Activated CD8-positive, alpha-beta T cell treated with anti-CD3 and anti-CD28 coated beads for 36 hours (primary cell): ENCODE data around the gene BRPF1. TPM values are rescaled to one million over a fixed set of nuclear protein-coding genes. Genes with fewer than 3 reads are reported as not detected.

Experiments
- ATAC-seq: fragments of 200-7000 bp; cut with Tn5 transposase; one replicate; pipeline ENCODE4 v1.10.0; 2021; ENCODE audit warnings: mild to moderate bottlenecking, moderate library complexity
- CTCF ChIA-PET: fragments of 350-600 bp; sonication (Branson Sonifier 250); formaldehyde crosslinking; loops from one replicate; lab custom pipeline; 2021; ENCODE audit warnings: antibody characterized with exemption; lab: Charles Lee
- POLR2A ChIA-PET: fragments of 350-600 bp; sonication (Branson Sonifier 250); formaldehyde crosslinking; loops from one replicate; lab custom pipeline; 2021; ENCODE audit warnings: antibody characterized with exemption; lab: Charles Lee
- DNase-seq: peaks from one replicate; pipeline ENCODE4 v3.0.0-alpha.2; 2020
- H3K27ac Mint-ChIP-seq: one replicate; pipeline ENCODE4 v1.8.0; 2021; ENCODE audit warnings: mild to moderate bottlenecking, mixed read lengths
- H3K27me3 Mint-ChIP-seq: one replicate; pipeline ENCODE4 v1.8.0; 2021; ENCODE audit warnings: mixed read lengths
- H3K36me3 Mint-ChIP-seq: one replicate; pipeline ENCODE4 v1.8.0; 2021; ENCODE audit warnings: low read depth, mixed read lengths
- H3K4me1 Mint-ChIP-seq: one replicate; pipeline ENCODE4 v1.8.0; 2021; ENCODE audit warnings: low read depth, mixed read lengths
- H3K4me3 Mint-ChIP-seq: one replicate; pipeline ENCODE4 v1.8.0; 2021; ENCODE audit warnings: mild to moderate bottlenecking, moderate library complexity, mixed read lengths
- H3K9me3 Mint-ChIP-seq: one replicate; pipeline ENCODE4 v1.8.0; 2021; ENCODE audit warnings: mixed read lengths
- intact Hi-C: fragments of 100-400 bp; cut with micrococcal nuclease; formaldehyde crosslinking; loops from one replicate; pipeline ENCODE4 v1.10.0; 2022
- total RNA-seq, 2 experiments: library from RNA; stranded (reverse); gene quantifications; one replicate each; pipeline ENCODE4 v1.2.3, GENCODE V29; 2021
- TF ChIP-seq, protein P1 (sequence below): fragments of 200-600 bp; IDR thresholded peaks from one replicate; pipeline ENCODE4 v1.8.0; 2022; ENCODE audit warnings: antibody characterized with exemption, mild to moderate bottlenecking

Gene BRPF1
- total RNA-seq, 2 experiments from 2014 or later: 28.2 to 32.3 TPM

DNA sequence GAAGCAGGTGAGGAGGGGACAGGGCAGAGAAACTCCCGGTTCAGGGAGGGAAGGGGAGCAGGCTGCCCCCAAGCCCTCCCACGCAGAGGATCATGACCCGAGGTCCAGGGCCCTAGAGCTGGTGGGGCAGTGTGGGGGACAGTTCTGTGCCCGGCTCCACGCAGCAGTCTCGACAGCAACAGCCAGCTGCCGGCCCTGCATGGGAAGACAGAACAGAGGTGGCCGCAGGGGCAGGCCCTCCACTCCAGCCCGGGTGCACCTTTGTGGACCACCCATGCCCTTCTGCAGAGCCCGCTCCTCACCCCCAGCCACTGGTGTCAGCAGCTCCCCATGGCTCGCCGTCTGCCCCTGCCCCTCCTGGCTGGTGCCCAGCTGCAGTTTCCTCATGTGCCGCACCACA is 25.9 kb downstream of the BRPF1 start:
- Mint-ChIP-seq H3K27me3 (no peaks in the 10 kb centered on the region), H3K9me3 (no peaks in the 10 kb centered on the region), H3K4me1 (peaks cover 14% of the 10 kb centered on the region), H3K36me3 (peaks cover 58% of the 10 kb centered on the region), H3K4me3 (no peak overlapping the region), H3K27ac (no peak overlapping the region)
- TF ChIP-seq, protein P1, sequence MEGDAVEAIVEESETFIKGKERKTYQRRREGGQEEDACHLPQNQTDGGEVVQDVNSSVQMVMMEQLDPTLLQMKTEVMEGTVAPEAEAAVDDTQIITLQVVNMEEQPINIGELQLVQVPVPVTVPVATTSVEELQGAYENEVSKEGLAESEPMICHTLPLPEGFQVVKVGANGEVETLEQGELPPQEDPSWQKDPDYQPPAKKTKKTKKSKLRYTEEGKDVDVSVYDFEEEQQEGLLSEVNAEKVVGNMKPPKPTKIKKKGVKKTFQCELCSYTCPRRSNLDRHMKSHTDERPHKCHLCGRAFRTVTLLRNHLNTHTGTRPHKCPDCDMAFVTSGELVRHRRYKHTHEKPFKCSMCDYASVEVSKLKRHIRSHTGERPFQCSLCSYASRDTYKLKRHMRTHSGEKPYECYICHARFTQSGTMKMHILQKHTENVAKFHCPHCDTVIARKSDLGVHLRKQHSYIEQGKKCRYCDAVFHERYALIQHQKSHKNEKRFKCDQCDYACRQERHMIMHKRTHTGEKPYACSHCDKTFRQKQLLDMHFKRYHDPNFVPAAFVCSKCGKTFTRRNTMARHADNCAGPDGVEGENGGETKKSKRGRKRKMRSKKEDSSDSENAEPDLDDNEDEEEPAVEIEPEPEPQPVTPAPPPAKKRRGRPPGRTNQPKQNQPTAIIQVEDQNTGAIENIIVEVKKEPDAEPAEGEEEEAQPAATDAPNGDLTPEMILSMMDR: no peak
- intact Hi-C loops: no loop called here
- ChIA-PET CTCF (no interaction called here), POLR2A (no interaction called here)
- DNase-seq: no peak
- ATAC-seq: no peak

DNA sequence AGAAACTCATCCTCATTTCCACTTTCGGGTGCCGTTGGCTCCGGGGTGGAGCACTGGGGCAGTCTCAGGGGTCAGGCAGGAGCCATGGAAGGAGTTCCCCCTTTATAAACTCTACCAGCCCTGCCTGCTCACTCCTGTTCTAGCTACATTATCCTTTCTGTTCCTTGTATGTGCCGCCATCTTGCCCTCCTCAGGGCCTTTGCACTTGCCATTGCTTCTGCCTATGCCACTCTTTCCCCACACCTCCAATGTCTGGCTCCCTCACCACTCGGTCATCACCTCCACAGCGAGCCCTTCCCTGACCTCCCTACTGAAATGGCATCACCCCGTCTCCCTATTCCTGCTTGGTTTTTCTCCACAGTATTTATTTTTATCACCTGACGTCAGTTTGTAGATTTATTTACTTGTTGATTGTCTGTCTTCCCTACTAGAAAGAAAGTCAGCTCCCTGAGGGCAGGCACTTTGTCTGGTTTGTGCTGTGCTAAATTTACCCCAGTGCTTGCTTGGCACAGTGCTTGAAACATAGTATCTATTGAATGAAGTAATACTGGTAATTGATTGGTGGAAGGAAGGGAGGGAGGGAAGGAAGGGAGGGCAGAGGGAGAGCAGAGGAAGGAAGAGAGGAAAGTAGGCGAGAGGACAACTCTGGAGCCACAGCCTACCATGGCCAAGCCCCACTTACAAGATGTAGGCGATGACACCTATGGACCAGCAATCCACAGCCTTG is 29.4 kb downstream of the BRPF1 start:
- DNase-seq (no peak), ATAC-seq (no peak)
- no peaks in the 10 kb centered on the region for H3K9me3 Mint-ChIP-seq
- no peaks in the 10 kb centered on the region for H3K27me3 Mint-ChIP-seq
- H3K4me1 Mint-ChIP-seq: peaks cover 2% of the 10 kb centered on the region
- ChIA-PET CTCF (interaction anchor here (1.4 kb wide), 1 partner anchor 101 kb away, joined by 3 read pairs; no protein-coding TSS in a partner anchor), POLR2A (interaction anchor here (1.0 to 1.7 kb wide), 3 partner anchors 9 to 11 kb away, joined by 3 to 5 read pairs (median 3); partner anchors contain the start of genes CAMK1 and OGG1)
- H3K4me3 Mint-ChIP-seq: no peak overlapping the region
- no peak overlapping the region for H3K27ac Mint-ChIP-seq
- H3K36me3 Mint-ChIP-seq: peaks cover 52% of the 10 kb centered on the region
- intact Hi-C loops: no loop called here
- TF ChIP-seq, protein P1: no peak

DNA sequence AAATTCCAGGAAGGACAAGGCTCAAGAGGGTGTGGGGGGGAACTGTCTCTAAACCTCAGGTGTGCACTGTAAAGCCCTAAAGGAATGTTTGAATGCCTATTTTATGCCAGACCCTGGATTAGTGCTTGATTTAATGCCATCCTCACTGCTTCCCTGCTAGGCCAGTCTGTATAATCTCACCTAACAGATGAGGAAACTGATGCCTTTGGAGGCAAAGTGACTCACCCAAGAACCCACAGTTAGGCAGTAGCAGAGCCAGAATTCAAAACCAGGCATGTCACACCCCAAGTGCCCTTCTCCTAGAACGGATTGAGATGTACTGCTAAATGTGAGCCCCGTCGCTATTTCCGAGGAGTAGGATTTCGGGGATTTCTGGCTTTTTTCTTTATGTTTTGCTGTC is 30.4 kb downstream of the BRPF1 start:
- peaks cover 4% of the 10 kb centered on the region for H3K4me1 Mint-ChIP-seq
- peaks cover 51% of the 10 kb centered on the region for H3K36me3 Mint-ChIP-seq
- H3K27ac Mint-ChIP-seq: no peak overlapping the region
- H3K4me3 Mint-ChIP-seq: no peak overlapping the region
- ChIA-PET CTCF (no interaction called here), POLR2A (interaction anchor here (1.7 kb wide), 1 partner anchor 9 kb away, joined by 5 read pairs; no protein-coding TSS in a partner anchor)
- intact Hi-C loops: no loop called here
- ATAC-seq (no peak), DNase-seq (no peak)
- H3K9me3 Mint-ChIP-seq: no peaks in the 10 kb centered on the region
- TF ChIP-seq, protein P1: no peak
- H3K27me3 Mint-ChIP-seq: no peaks in the 10 kb centered on the region

DNA sequence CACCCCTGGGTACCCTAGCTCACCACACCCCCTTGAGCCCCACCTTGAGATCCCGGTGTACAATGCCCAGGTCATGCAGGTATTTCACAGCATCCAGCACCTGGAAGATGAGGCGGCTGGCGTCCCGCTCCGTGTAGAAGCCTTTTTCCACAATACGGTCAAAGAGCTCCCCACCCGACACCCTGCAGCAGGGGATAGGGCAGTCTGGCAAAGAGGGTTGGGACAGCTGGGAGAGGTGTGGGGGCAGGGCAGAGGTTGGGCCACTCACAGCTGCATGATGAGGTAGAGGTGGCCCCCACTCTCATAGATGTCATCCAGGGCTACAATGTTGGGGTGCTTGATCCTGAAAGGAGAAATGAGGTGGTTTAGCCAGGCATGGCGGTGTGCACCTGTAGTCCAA is 31.3 kb downstream of the BRPF1 start:
- H3K27me3 Mint-ChIP-seq: no peaks in the 10 kb centered on the region
- TF ChIP-seq, protein P1: no peak
- ATAC-seq (no peak), DNase-seq (no peak)
- peaks cover 10% of the 10 kb centered on the region for H3K4me1 Mint-ChIP-seq
- no peak overlapping the region for H3K27ac Mint-ChIP-seq
- intact Hi-C loops: no loop called here
- H3K36me3 Mint-ChIP-seq: peaks cover 54% of the 10 kb centered on the region
- H3K9me3 Mint-ChIP-seq: no peaks in the 10 kb centered on the region
- CTCF ChIA-PET: no interaction called here
- POLR2A ChIA-PET: interaction anchor here (0.9 to 3.0 kb wide), 6 partner anchors 8 to 20 kb away, joined by 3 to 9 read pairs (median 6); partner anchors contain the start of gene OGG1
- no peak overlapping the region for H3K4me3 Mint-ChIP-seq

DNA sequence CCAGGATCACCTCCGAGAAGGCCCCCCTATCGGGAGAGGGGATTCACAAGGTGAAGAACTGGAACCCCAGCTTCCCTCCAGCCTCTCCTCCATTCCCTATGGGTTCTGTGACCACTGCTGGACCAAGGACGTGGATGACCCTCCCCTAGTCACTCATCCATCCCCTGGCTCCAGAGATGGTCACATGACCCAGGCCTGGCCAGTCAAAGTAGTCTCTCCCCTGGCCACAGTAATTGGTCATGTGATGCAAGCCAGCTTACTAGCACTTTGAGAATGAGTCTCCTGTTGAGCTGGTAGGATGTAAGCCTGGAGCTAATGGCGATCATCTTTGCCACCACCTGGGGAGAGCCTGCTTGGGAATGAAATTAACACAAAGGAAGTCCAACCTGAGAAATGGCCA is 34.3 kb downstream of the BRPF1 start:
- no peaks in the 10 kb centered on the region for H3K9me3 Mint-ChIP-seq

More for the DNA sequence above, 34.3 kb downstream of the BRPF1 start:
- TF ChIP-seq, protein P1: no peak
- H3K36me3 Mint-ChIP-seq: peaks cover 34% of the 10 kb centered on the region
- ChIA-PET POLR2A (interaction anchor here (1.4 to 3.8 kb wide), 3 partner anchors 10 to 12 kb away, joined by 6 to 25 read pairs (median 8); no protein-coding TSS in a partner anchor), CTCF (no interaction called here)
- ATAC-seq (no peak), DNase-seq (no peak)
- intact Hi-C loops: no loop called here
- no peak overlapping the region for H3K4me3 Mint-ChIP-seq
- peaks cover 32% of the 10 kb centered on the region for H3K4me1 Mint-ChIP-seq
- H3K27ac Mint-ChIP-seq: no peak overlapping the region
- no peaks in the 10 kb centered on the region for H3K27me3 Mint-ChIP-seq
